Right lobe of liver (tissue), 4 donors: ENCODE results near the gene KDM4B.

ENCODE experiments used
- CTCF ChIP-seq, 4 donors: fragments of 200-600 bp in 3 of 4; fragments of 450-650 bp in 1 of 4; IDR thresholded peaks; one replicate each; pipeline versions ENCODE4 v1.5.1 to v1.8.0; 2016 to 2022; ENCODE audit warnings: antibody characterized with exemption in 4 of 4, mild to moderate bottlenecking in 2 of 4
- POLR2A ChIP-seq: fragments of 450-650 bp; IDR thresholded peaks from one replicate; pipeline ENCODE4 v1.6.1; 2017; ENCODE audit warnings: antibody characterized with exemption, mild to moderate bottlenecking
- donor health status: DM: no; HTN: no; CAD: no.
- donor health status: DM: no; HTN: no; CAD: no.
- donor health status: DM: no; HTN: yes; CAD: no.

GRCh38 chr19:4957981-4958380, 10.9 kb upstream of the KDM4B start:
- no peak for TF ChIP-seq CTCF (IDR thresholded peaks at IDR 0.05)
- TF ChIP-seq POLR2A = no peak
